ENCODE measurements around the gene RAB7A.
"Not testable (repeated sequence)": the region's sequence is repeated elsewhere in the genome, so short reads cannot be mapped to it uniquely, and the experiment has no call there.

RAB7A gene

GRCh38 chr3:128710816-128711433, 15.1 kb upstream of the RAB7A start:
- DNase-seq (ENCODE audit: low read depth, low spot score): no peak

GRCh38 chr3:128712848-128713247, 13.1 kb upstream of the RAB7A start:
- no peak for DNase-seq (ENCODE audit: low read depth, low spot score)

DNA sequence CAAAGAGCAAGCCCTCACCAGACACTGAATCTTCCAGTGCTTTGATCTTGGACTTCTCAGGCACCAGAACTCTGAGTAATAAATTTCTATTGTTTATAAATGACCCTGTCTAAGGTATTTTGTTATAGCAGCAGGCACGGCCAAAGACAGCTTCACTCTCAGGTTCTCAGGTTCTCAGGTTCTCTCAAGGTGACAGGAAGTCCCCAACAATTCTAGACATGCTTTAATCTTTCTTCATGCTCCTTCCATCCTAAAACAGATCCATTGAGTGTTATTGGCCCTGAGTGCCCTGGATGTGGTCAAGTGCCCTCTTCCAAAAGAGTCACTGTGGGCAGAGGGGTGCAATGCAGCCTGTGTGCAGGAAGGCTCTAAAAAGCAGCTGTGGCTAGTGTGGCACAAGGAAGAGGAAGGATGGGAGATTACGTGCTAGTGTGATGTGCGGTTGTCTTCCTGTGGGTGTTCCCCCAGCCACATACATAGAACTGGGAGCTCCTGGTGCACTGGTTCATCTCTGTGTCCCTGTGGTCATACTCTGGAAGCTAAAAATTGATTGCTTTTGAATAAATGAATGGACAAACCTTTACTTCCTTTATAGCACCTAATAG, 11.0 kb upstream of the RAB7A start:
- no peak for DNase-seq (ENCODE audit: low read depth, low spot score)

GRCh38 chr3:128718892-128719291, 7.1 kb upstream of the RAB7A start:
- DNase-seq (ENCODE audit: low read depth, low spot score): not testable (repeated sequence)

GRCh38 chr3:128720891-128721290, 5.1 kb upstream of the RAB7A start:
- no peak for DNase-seq (ENCODE audit: low read depth, low spot score)

GRCh38 chr3:128723477-128723876, 2.5 kb upstream of the RAB7A start:
- DNase-seq (ENCODE audit: low read depth, low spot score): no peak

DNA sequence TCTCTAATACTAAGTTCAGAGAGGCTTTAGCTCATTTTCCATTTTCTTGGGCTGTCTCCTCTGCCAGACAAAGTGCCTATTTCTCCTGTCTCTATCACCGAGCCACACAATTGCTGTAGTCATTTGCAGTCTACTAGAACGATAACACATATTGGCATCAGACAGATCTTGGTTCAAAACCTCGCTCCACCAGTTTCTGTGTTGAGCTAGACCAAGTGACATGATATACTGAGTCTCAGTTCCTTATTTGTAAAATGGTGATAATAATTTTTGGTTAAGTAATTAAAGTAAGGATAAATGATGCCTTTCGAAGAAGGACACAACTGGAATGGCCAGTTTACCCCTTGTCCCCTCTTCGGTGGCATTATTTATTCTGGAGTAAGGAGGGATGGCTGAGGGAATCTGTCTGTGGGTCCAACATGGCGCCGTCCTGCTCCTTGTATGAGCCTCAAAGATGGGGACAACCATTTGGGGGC, 398 bp upstream of the RAB7A start:
- DNase-seq (ENCODE audit: low read depth, low spot score): no peak

DNA sequence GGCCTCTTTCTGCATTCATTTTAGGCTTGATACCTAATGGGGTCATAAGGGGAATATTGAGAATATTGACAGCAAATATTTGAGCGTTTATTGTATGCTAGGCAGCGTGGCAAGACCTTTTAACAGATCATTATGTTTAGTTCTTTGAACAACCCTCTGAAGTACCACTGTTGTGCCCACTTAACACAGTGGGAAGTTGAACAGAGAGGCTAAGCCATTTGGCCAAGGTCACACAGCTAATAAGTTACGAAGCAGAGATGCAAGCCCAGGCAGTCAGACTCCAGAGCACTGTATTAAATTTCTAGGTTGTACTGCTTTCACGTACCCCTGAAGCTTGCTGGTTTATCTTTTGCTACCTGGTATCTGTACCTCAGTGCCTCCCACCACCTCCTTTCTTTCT, 1.1 kb downstream of the RAB7A start:
- no peak for DNase-seq (ENCODE audit: low read depth, low spot score)

- no peak for DNase-seq (ENCODE audit: low read depth, low spot score)
Measured at GRCh38 chr3:128727485-128727884, 1.5 kb downstream of the RAB7A start.

- DNase-seq (ENCODE audit: low read depth, low spot score): no peak
Measured at GRCh38 chr3:128727996-128728395, 2.0 kb downstream of the RAB7A start.

GRCh38 chr3:128728521-128728920, 2.5 kb downstream of the RAB7A start:
- DNase-seq (ENCODE audit: low read depth, low spot score): not testable (repeated sequence)

GRCh38 chr3:128730471-128730870, 4.5 kb downstream of the RAB7A start:
- DNase-seq (ENCODE audit: low read depth, low spot score): no peak

DNA sequence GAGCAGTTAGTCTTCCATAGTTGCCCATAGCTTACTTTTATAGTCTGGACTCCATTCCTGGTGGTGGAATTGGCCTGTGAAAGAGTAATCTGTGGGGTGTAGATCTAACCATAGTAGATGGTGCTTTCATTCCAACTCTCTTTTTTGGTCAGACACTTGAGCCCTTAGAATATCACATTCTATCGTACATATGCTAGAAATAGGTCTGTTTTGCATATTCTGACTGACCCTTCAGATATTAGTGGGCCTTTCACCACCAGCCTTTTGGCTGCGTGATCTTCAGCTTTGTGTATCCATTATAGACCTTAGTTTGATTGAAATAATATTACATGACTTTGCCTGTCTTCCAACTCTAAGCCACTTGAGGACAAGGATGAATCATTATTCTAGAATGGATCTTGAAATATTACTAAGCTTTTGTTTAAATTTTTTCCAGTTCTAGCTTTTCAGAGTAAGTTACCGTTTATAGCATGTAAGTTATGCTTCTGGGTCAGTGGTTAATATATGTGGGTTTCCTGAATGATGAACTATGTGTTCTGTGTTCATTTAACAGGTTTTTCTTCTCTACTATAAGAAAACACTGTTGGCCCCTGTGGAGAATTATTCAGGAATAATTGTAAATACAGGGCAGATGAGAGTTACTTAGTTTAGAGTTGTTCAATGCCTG, 8.7 kb downstream of the RAB7A start:
- DNase-seq (ENCODE audit: low read depth, low spot score): no peak

DNA sequence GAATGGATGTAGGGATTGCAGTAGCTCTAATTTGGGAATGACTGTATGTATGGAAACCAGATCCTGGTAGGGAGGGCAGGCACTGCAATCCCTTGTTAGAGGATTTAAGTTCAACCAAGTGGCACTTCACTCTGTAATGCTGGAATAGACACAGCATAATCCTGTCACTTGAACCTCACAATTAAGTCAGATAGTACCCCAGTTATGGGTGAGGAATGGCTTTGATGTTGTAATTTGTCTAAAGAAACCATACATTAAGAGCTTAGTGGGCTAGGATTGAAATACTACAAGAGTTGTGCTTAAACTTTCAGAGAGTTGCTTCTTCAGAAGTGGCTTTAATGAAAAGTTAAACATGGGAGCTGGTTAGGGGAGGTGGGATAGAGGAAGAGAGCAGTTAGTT, 9.3 kb downstream of the RAB7A start:
- no peak for DNase-seq (ENCODE audit: low read depth, low spot score)

DNA sequence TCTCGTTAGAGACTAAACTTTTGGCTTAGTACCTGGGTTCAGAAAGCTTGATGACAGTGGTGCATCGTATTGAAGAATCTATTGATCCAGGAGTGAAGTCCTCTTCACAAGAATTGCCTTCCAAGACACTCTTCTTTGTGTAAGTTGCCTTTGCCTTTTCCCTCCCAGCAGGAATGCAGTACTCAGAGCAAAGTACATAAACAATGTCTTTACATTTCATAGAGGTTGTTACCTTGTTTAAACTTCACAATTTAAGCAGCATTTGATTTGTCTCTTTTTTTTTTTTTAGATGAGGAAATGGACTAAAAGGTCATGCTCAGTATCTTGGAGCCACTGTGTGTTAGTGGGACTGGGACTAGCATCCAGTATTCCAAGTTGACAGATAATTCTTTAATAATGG, 9.9 kb downstream of the RAB7A start:
- no peak for DNase-seq (ENCODE audit: low read depth, low spot score)

GRCh38 chr3:128736601-128737000, 10.6 kb downstream of the RAB7A start:
- no peak for DNase-seq (ENCODE audit: low read depth, low spot score)

DNA sequence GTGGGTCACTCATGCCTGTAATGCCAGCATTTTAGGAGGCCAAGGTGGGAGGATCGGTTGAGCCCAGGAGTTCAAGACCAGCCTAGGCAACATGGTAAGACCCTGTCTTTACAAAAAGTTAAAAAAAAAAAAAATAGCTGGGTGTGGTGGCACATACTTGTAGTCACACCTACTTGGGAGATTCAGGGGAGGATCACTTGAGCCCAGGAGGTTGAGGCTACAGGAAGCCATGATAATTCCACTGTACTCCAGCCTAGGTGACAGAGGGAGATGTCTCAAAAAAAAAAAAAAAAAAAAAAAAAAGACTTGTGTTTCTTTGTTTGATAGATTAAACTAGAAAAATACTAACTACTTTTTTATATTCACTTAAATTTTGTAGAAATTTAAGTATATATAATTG, 14.6 kb downstream of the RAB7A start:
- DNase-seq (ENCODE audit: low read depth, low spot score): no peak

DNA sequence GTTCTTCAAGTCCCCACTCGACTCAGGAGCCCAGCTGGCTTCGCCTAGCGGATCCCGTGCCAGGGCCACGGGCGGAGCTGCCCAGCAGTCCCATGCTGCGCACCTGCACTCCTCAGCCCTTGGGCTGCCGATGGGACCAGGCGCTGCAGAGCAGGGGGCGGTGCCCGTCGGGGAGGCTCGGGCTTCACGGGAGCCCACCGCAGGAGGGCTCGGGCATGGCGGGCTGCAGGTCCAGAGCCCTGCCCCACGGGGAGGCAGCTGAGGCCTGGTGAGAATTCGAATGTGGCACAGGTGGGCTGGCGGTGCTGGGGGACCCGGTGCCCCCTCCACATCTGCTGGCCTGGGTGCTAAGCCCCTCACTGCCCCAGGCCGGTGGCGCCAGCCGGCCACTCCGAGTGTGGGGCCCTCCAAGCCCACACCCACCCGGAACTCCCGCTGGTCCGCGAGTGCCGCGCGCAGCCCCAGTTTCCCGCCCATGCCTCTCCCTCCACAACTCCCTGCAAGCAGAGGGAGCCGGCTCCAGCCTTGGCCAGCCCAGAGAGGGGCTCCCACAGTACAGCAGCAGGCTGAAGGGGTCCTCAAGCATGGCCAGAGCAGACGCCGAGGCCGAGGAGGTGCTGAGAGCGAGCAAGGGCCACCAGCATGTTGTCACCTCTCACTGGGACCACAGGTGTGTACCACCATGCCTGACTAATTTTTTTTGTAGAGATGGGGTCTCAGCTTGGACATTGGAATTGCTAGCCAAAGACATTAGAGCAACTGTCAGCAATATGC, 17.0 kb downstream of the RAB7A start:
- no peak for DNase-seq (ENCODE audit: low read depth, low spot score)

DNA sequence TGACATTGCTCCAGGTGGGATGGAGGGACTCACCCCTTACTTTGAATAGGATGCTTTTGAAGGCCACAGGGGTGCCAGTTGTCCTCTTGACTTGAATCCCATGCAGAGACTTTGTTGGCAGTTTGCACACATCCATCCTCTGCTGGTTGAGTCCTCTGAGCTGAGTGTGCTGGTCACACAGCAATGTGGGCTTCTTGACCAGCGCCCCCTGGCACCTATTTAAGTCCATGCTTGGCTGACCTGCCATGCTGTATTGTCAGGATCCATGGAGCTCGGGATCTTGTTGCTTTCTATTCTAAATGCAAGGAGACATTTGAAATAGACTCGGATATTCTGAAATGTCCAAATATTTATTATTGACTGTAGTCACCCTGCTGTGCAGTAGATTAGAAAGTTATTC, 19.8 kb downstream of the RAB7A start:
- DNase-seq (ENCODE audit: low read depth, low spot score): no peak

DNA sequence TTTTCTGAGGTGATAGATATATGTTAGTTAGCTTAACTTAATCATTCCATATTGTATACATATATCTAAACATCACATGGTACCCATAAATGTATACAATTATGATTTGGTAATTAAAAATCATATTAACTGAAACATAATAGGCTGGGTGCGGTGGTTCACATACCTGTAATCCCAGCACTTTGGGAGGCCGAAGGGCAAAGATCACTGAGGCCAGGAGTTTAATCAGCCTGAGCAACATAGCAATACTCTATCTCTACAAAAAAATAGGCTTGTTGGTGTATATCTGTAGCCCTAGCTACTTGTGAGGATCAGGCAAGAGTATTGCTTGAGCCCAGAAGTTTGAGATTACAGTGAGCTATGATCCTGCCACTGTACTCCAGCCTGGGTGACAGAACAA, 20.9 kb downstream of the RAB7A start:
- no peak for DNase-seq (ENCODE audit: low read depth, low spot score)

- no peak for DNase-seq (ENCODE audit: low read depth, low spot score)
Measured at GRCh38 chr3:128748557-128748956, 22.6 kb downstream of the RAB7A start.

GRCh38 chr3:128749035-128749434, 23.1 kb downstream of the RAB7A start:
- no peak for DNase-seq (ENCODE audit: low read depth, low spot score)

Data from smooth muscle cell of the brain vasculature (primary cell).